HG02938 (cell line): ENCODE data around the gene GMCL2.

Experiments
- ATAC-seq: cut with Tn5 transposase; IDR thresholded peaks from one replicate; pipeline ENCODE4 v1.9.1; 2021; ENCODE audit warnings: mild to moderate bottlenecking, moderate library complexity; ENCODE audit not compliant: unreplicated experiment

The GMCL2 gene

GRCh38 chr5:178145965-178146820 is 41.0 kb downstream of the GMCL2 start:
- ATAC-seq, result peak; percentile 60

- ATAC-seq, result no peak
Measured at GRCh38 chr5:178143901-178144300, 43.3 kb downstream of the GMCL2 start.

GRCh38 chr5:178143246-178143645 is 43.9 kb downstream of the GMCL2 start:
- no peak for ATAC-seq

- no peak for ATAC-seq
Measured at GRCh38 chr5:178142642-178143041, 44.5 kb downstream of the GMCL2 start.

- no peak for ATAC-seq
Measured at GRCh38 chr5:178141550-178141949, 45.6 kb downstream of the GMCL2 start.

- no peak for ATAC-seq
Measured at GRCh38 chr5:178137991-178138390, 49.2 kb downstream of the GMCL2 start.

- no peak for ATAC-seq
Measured at GRCh38 chr5:178136990-178137389, 50.2 kb downstream of the GMCL2 start.
